ENCODE results near the gene DIP2C. TPM values are rescaled to one million over a fixed set of nuclear protein-coding genes. Genes with fewer than 3 reads are reported as not detected.

DIP2C gene
- total RNA-seq, 1 donor from 2014 or later: 10.1 TPM

DNA sequence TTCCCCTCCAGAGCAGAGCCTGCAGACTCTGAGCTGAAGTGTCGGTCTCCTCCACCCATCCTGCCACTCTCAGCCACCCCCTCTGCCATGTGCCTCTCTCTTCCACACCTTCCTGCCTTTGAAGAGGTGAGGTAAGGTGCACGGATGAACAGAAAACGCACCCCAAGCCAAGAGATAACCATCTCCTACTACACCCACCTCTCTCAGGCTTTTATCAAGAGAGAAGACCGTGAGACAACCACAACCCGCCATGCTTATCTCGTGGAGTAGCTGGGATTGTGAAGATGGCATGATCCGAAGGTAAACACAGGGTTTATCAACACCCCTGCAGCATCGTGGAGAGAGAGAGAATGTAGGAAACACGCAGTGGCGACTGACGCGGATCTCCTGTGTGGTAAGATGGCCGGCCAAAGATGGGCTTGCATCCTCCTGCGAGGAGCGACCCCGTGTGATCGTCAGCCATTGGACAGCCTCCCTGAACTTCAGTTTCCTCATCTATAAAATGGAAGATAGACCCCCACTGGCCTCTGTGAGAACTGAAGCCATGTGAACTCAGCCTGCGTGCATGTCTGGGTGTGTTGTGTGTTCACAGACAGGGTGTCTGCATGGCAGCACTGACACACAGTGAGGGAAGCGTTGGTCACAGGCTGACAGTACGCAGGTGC is 219.0 kb downstream of the DIP2C start:
- DNase-seq (ENCODE audit: low spot score): no peak
- Histone ChIP-seq H3K36me3 (no peaks in the 10 kb centered on the region), H2AFZ (replicated peaks) (no peak overlapping the region), H3F3A (ENCODE audit: low read depth) (no peaks in the 10 kb centered on the region), H3K4me3 (no peak overlapping the region), H3K9ac (no peak overlapping the region), H3K79me2 (ENCODE audit: low read depth) (no peaks in the 10 kb centered on the region), H3K9me3 (ENCODE audit: low read depth) (no peaks in the 10 kb centered on the region), H3K4me2 (no peak overlapping the region), H3K4me1 (no peaks in the 10 kb centered on the region), H4K20me1 (ENCODE audit: low read depth) (no peaks in the 10 kb centered on the region), H3K27ac (no peak overlapping the region), H3K27me3 (no peaks in the 10 kb centered on the region)
- H3K4me1 Mint-ChIP-seq: no peaks in the 10 kb centered on the region
- H3K4me3 Mint-ChIP-seq: no peak overlapping the region
- no peaks in the 10 kb centered on the region for H3K27me3 Mint-ChIP-seq (ENCODE audit: insufficient read depth, low read depth)
- peaks cover 44% of the 10 kb centered on the region for H3K36me3 Mint-ChIP-seq
- peak overlapping the region; percentile 69 for H3K27ac Mint-ChIP-seq
- TF ChIP-seq CTCF (IDR thresholded peaks at IDR 0.05) (no peak), EZH2 (IDR thresholded peaks at IDR 0.05) (no peak), EZH2phosphoT487 (IDR thresholded peaks at IDR 0.05) (no peak)
- peaks cover 2% of the 10 kb centered on the region for H3K9me3 Mint-ChIP-seq

GRCh38 chr10:469947-470338 is 219.5 kb downstream of the DIP2C start:
- no peak overlapping the region for H3K27ac Mint-ChIP-seq
- TF ChIP-seq EZH2 (IDR thresholded peaks at IDR 0.05) (no peak), EZH2phosphoT487 (IDR thresholded peaks at IDR 0.05) (no peak), CTCF (IDR thresholded peaks at IDR 0.05) (no peak)

DNA sequence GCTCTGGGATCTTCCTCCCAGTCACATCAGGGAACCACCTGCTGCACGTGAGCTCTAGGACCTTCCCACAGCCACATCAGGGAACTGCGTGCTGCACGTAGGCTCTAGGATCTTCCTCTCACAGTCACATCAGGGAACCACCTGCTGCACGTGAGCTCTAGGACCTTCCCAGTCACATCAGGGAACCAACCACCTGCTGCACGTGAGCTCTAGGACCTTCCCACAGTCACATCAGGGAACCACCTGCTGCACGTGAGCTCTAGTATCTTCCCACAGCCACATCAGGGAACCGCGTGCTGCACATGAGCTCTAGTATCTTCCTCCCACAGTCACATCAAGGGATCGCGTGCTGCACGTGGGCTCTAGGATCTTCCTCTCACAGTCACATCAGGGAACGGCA is 229.7 kb downstream of the DIP2C start:
- TF ChIP-seq EZH2 (IDR thresholded peaks at IDR 0.05) (no peak), CTCF (IDR thresholded peaks at IDR 0.05) (no peak)

More at GRCh38 chr10:469947-470338, 219.5 kb downstream of the DIP2C start:
- Histone ChIP-seq H3K4me2 (no peak overlapping the region), H3K36me3 (no peaks in the 10 kb centered on the region), H3K79me2 (ENCODE audit: low read depth) (no peaks in the 10 kb centered on the region), H3K4me3 (no peak overlapping the region), H3K9ac (no peak overlapping the region), H4K20me1 (ENCODE audit: low read depth) (no peaks in the 10 kb centered on the region), H3K9me3 (ENCODE audit: low read depth) (no peaks in the 10 kb centered on the region), H3K27ac (no peak overlapping the region), H3F3A (ENCODE audit: low read depth) (no peaks in the 10 kb centered on the region), H3K27me3 (no peaks in the 10 kb centered on the region), H3K4me1 (no peaks in the 10 kb centered on the region), H2AFZ (replicated peaks) (no peak overlapping the region)
- Mint-ChIP-seq H3K36me3 (peaks cover 42% of the 10 kb centered on the region), H3K4me3 (no peak overlapping the region), H3K9me3 (peaks cover 2% of the 10 kb centered on the region), H3K4me1 (no peaks in the 10 kb centered on the region), H3K27me3 (ENCODE audit: insufficient read depth, low read depth) (no peaks in the 10 kb centered on the region)
- DNase-seq (ENCODE audit: low spot score): no peak

More for the DNA sequence above, 229.7 kb downstream of the DIP2C start:
- H3K27me3 Mint-ChIP-seq (ENCODE audit: insufficient read depth, low read depth): peaks cover 4% of the 10 kb centered on the region
- Histone ChIP-seq H3K4me1 (no peaks in the 10 kb centered on the region), H3K4me2 (no peak overlapping the region), H3K27ac (no peak overlapping the region), H3K79me2 (ENCODE audit: low read depth) (peaks cover 12% of the 10 kb centered on the region), H3K27me3 (no peaks in the 10 kb centered on the region), H3K9me3 (ENCODE audit: low read depth) (no peaks in the 10 kb centered on the region), H3K9ac (no peak overlapping the region), H3K4me3 (no peak overlapping the region), H4K20me1 (ENCODE audit: low read depth) (no peaks in the 10 kb centered on the region), H3F3A (ENCODE audit: low read depth) (peaks cover 10% of the 10 kb centered on the region), H2AFZ (replicated peaks) (no peak overlapping the region), H3K36me3 (no peaks in the 10 kb centered on the region)
- H3K27ac Mint-ChIP-seq: peak overlapping the region; percentile 77
- no peak for DNase-seq (ENCODE audit: low spot score)
- H3K9me3 Mint-ChIP-seq: peaks cover 28% of the 10 kb centered on the region
- peaks cover 23% of the 10 kb centered on the region for H3K4me1 Mint-ChIP-seq
- H3K4me3 Mint-ChIP-seq: no peak overlapping the region
- H3K36me3 Mint-ChIP-seq: peaks cover 44% of the 10 kb centered on the region

Data from neural progenitor cell (in vitro differentiated cells).